Keratinocyte (primary cell): Measurements from ENCODE around the gene TENM4.

ENCODE experiments used
- CTCF ChIP-seq, 3 experiments: IDR thresholded peaks in 1 of 3; conservative IDR thresholded peaks in 1 of 3; optimal IDR thresholded peaks in 1 of 3; 2 replicates in 2 of 3; 3 replicates in 1 of 3; pipeline versions ENCODE3 to v1.5.1; 2011; ENCODE audit warnings: low read length in 3 of 3, mild to moderate bottlenecking in 3 of 3, moderate library complexity in 2 of 3, control low read depth in 1 of 3, inconsistent platforms in 1 of 3; ENCODE audit not compliant: insufficient read depth in 2 of 3; ENCODE audit errors: extremely low read depth in 1 of 3
- EZH2 ChIP-seq: IDR thresholded peaks from one replicate; pipeline ENCODE4 v1.6.1; 2012; ENCODE audit warnings: inconsistent platforms, mild to moderate bottlenecking, low read length, moderate library complexity

- TF ChIP-seq CTCF (optimal IDR thresholded peaks at IDR 0.05 in 1 of 3, IDR thresholded peaks at IDR 0.05 in 1 of 3, conservative IDR thresholded peaks at IDR 0.05 in 1 of 3; ENCODE audit: extremely low read depth in 1 of 3, insufficient read depth in 2 of 3, low read length in 3 of 3) (no peak), EZH2 (no peak)
Observed at GRCh38 chr11:79081471-79082031, 359.3 kb downstream of the TENM4 start.
